Tibial nerve (tissue), 3 donors: ENCODE data around the gene ABCA6.

ENCODE experiments used
- POLR2A ChIP-seq, 2 donors: fragments of 450-650 bp; IDR thresholded peaks; one replicate each; pipeline ENCODE4 v1.6.1; 2017; ENCODE audit warnings: antibody characterized with exemption in 2 of 2, mild to moderate bottlenecking in 2 of 2, moderate library complexity in 2 of 2
- TF ChIP-seq, protein P1 (sequence below), 5 experiments: fragments of 200-600 bp in 3 of 5; fragments of 450-650 bp in 2 of 5; sonication (generic) in 3 of 5; IDR thresholded peaks; one replicate each; pipeline ENCODE4 v1.5.1; 2016 to 2019; ENCODE audit warnings: antibody characterized with exemption in 5 of 5, mild to moderate bottlenecking in 3 of 5, moderate library complexity in 2 of 5

DNA sequence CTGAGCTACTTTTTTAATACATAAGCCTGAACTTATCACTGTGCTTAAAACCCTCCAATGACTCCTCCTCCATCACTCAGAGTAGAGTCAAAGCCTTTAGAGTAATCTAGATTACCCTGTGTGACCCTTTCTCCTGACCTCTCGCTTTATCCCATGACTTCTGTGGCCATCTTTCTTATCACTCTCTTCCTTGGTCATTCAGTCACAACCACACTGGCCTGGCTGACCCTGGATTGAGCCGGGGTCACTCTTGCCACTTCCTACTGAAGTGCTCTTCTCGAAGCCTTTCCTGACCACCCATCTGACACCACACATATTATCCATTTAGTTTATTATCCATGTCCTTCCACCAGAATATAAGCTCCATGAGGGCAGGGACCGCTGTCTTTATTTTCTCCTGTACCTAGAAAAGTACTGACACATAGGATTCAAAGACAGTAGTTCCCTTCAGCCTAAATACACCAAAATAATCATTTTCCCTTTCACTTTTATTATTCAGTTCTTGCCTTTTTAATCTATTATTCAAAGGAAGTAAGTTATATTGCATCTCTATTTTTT is 53.0 kb downstream of the ABCA6 start:
- TF ChIP-seq, protein P1, sequence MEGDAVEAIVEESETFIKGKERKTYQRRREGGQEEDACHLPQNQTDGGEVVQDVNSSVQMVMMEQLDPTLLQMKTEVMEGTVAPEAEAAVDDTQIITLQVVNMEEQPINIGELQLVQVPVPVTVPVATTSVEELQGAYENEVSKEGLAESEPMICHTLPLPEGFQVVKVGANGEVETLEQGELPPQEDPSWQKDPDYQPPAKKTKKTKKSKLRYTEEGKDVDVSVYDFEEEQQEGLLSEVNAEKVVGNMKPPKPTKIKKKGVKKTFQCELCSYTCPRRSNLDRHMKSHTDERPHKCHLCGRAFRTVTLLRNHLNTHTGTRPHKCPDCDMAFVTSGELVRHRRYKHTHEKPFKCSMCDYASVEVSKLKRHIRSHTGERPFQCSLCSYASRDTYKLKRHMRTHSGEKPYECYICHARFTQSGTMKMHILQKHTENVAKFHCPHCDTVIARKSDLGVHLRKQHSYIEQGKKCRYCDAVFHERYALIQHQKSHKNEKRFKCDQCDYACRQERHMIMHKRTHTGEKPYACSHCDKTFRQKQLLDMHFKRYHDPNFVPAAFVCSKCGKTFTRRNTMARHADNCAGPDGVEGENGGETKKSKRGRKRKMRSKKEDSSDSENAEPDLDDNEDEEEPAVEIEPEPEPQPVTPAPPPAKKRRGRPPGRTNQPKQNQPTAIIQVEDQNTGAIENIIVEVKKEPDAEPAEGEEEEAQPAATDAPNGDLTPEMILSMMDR (IDR thresholded peaks at IDR 0.05), result no peak
- no peak for TF ChIP-seq POLR2A (IDR thresholded peaks at IDR 0.05)
